Measurements from ENCODE around the gene PKDREJ. TPM values are rescaled to one million over a fixed set of nuclear protein-coding genes. Genes with fewer than 3 reads are reported as not detected.
"Not testable (repeated sequence)": the region's sequence is repeated elsewhere in the genome, so short reads cannot be mapped to it uniquely, and the experiment has no call there.

Gene PKDREJ
- total RNA-seq, 1 experiment from 2014 or later = not detected

DNA sequence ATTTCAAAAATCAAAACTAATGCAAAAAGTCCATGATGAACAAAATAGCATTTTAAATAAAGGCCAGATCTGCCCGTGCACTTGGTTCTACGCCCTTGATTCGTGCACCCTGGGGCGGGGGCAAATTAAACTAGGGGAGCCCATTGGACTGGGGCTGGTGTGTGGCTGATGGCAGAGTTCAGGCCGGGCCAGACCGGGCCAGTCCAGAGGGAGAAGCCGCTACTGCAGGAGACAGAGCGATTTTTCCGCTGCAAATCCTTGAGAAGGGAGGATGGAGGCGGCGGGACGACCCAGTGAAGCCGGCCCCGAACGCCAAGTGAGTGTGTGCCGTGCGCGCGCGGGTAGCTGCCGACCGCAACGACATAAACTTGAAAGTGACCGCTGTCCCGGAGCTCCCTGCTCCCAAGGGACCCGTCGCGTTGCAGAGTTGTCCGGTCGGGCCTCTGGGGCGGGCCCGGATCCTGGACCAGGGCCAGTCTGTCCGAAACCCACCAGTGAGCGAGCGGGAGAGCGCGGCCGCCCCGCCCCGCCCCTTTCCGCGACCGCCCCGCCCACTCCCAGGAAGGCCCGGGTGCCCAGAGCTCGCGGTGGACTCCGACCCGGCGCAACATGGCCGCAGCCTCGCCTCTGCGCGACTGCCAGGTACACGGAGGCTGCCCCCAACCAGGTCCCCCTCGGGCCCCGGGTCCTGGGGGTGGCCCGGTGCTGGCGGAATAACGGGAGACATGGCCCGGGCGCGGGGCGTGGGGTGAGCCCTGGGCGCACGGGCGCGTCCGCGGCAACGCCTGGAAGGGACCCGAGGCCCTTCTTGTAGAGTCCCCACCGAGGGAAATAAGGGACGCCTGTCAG, 4.5 kb upstream of the PKDREJ start, which contains the start of gene TTC38:
TTC38 (plus strand) TSS at position 578 of the 849 bp plus-strand sequence; CDS start at position 610, 32 bp downstream.
- Mint-ChIP-seq H3K27ac (ENCODE audit: low read depth, unreplicated experiment) (peak within 1 kb of the TSS; percentile 82), H3K27me3 (ENCODE audit: insufficient read depth, unreplicated experiment) (no peaks in the 10 kb centered on the region), H3K36me3 (ENCODE audit: insufficient read depth, unreplicated experiment) (no peaks in the 10 kb centered on the region), H3K9me3 (ENCODE audit: unreplicated experiment) (no peaks in the 10 kb centered on the region), H3K4me1 (ENCODE audit: insufficient read depth, unreplicated experiment) (peaks cover 14% of the 10 kb centered on the region), H3K4me3 (ENCODE audit: unreplicated experiment) (peak within 1 kb of the TSS; percentile 84)
- CTCF ChIA-PET = interaction anchor here (1.0 to 2.0 kb wide), 3 partner anchors 9 to 146 kb away, joined by 3 to 6 read pairs (median 4); no protein-coding TSS in a partner anchor
- TF ChIP-seq, protein P1, sequence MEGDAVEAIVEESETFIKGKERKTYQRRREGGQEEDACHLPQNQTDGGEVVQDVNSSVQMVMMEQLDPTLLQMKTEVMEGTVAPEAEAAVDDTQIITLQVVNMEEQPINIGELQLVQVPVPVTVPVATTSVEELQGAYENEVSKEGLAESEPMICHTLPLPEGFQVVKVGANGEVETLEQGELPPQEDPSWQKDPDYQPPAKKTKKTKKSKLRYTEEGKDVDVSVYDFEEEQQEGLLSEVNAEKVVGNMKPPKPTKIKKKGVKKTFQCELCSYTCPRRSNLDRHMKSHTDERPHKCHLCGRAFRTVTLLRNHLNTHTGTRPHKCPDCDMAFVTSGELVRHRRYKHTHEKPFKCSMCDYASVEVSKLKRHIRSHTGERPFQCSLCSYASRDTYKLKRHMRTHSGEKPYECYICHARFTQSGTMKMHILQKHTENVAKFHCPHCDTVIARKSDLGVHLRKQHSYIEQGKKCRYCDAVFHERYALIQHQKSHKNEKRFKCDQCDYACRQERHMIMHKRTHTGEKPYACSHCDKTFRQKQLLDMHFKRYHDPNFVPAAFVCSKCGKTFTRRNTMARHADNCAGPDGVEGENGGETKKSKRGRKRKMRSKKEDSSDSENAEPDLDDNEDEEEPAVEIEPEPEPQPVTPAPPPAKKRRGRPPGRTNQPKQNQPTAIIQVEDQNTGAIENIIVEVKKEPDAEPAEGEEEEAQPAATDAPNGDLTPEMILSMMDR (IDR thresholded peaks at IDR 0.05; ENCODE audit: unreplicated experiment) = no peak
- no TSS peak for BruUV-seq (replicated peaks)
- intact Hi-C loops (cut with micrococcal nuclease) = loop anchor here (1.0 kb wide), 1 partner anchor 29 kb away; the partner anchor contains the start of gene GTSE1
- DNase-seq (ENCODE audit: unreplicated experiment) = peak; percentile 83
- POLR2A ChIA-PET = interaction anchor here (0.6 to 3.2 kb wide), 20 partner anchors 9 to 1723 kb away, joined by 3 to 29 read pairs (median 3); partner anchors contain the start of genes CDPF1, GTSE1, PPARA and TRMU

DNA sequence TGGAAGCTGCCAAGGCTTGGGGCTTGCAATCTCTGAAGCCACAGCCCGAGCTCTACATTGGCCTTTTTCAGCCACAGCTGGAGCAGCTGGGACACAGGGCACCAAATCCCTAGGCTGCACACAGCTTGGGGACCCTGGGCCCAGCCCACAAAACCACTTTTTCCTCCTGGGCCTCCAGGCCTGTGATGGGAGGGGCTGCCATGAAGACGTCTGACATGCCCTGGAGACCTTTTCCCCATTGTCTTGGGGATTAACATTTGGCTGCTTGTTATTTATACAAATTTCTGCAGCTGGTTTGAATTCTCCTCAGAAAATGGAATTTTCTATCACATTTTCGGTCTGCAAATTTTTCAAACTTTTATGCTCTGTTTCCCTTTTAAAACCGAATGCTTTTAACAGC, 2.5 kb upstream of the PKDREJ start:
- H3K9me3 Mint-ChIP-seq (ENCODE audit: unreplicated experiment) = not testable (repeated sequence)
- CTCF ChIA-PET = interaction anchor here (0.9 kb wide), 1 partner anchor 13 kb away, joined by 3 read pairs; no protein-coding TSS in a partner anchor

DNA sequence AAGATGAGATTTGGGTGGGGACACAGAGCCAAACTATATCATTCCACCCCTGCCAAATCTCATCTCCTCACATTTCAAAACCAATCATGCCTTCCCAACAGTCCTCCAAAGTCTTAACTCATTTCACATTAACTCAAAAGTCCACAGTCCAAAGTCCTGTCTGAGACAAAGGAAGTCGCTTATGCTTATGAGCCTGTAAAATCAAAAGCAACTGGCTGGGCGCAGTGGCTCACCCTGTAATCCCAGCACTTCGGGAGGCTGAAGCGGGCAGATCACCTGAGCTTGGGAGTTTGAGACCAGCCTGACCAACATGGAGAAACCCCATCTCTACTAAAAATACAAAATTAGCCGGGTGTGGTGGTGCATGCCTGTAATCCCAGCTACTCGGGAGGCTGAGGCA, 1.4 kb upstream of the PKDREJ start:
- H3K4me3 Mint-ChIP-seq (ENCODE audit: unreplicated experiment); intact Hi-C loops (cut with micrococcal nuclease); H3K36me3 Mint-ChIP-seq (ENCODE audit: insufficient read depth, unreplicated experiment); DNase-seq (ENCODE audit: unreplicated experiment); BruUV-seq (replicated peaks); H3K27ac Mint-ChIP-seq (ENCODE audit: low read depth, unreplicated experiment); H3K9me3 Mint-ChIP-seq (ENCODE audit: unreplicated experiment); H3K4me1 Mint-ChIP-seq (ENCODE audit: insufficient read depth, unreplicated experiment): not testable (repeated sequence)
- CTCF ChIA-PET = interaction anchor here (0.9 kb wide), 1 partner anchor 14 kb away, joined by 3 read pairs; no protein-coding TSS in a partner anchor
- POLR2A ChIA-PET = interaction anchor here (0.9 kb wide), 1 partner anchor 14 kb away, joined by 3 read pairs; the partner anchor contains the start of gene CDPF1
- H3K27me3 Mint-ChIP-seq (ENCODE audit: insufficient read depth, unreplicated experiment) = peaks cover 25% of the 10 kb centered on the region

More for the DNA sequence above, 2.5 kb upstream of the PKDREJ start:
- H3K36me3 Mint-ChIP-seq (ENCODE audit: insufficient read depth, unreplicated experiment); DNase-seq (ENCODE audit: unreplicated experiment); BruUV-seq (replicated peaks); intact Hi-C loops (cut with micrococcal nuclease); H3K4me3 Mint-ChIP-seq (ENCODE audit: unreplicated experiment); POLR2A ChIA-PET; H3K27ac Mint-ChIP-seq (ENCODE audit: low read depth, unreplicated experiment): not testable (repeated sequence)
- peaks cover 14% of the 10 kb centered on the region for H3K27me3 Mint-ChIP-seq (ENCODE audit: insufficient read depth, unreplicated experiment)
- peaks cover 14% of the 10 kb centered on the region for H3K4me1 Mint-ChIP-seq (ENCODE audit: insufficient read depth, unreplicated experiment)

DNA sequence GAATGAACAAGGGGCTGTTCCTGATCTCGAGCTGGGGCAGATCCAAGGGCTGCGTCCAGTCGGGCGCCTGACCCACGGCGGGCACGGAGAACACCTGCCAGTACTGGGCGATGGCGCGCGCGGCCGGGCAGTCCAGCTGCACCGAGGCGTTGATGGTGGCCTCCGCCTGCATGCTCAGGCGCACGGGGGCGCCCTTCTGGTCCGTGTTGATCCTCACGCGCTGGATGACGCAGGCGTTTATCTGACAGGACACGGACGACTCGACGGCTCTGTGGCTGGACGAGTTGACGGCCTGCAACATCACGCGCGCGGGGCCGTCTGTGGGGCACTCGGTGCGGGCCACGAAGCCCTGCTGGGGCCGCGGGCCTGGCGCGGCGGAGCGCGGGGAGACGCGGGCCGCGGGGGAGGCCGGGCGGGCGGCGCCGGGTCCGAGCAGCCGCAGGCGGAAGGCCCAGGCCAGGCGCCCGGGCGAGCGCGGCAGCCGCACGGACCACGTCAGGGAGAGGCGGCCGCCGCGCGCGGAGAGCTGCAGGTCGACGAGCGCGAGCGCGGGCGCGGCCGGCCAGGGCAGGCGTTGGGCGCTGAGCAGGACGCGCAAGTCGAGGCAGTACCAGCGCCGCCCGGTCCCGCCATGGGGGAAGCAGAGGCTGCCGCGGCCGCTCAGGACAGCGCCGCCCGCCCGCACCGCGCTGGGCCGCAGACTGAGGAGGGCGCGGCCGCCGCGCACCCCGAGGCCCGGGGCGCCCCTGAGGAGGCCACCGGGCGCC, 511 bp downstream of the PKDREJ start:
- H3K36me3 Mint-ChIP-seq (ENCODE audit: insufficient read depth, unreplicated experiment) = no peaks in the 10 kb centered on the region
- H3K27me3 Mint-ChIP-seq (ENCODE audit: insufficient read depth, unreplicated experiment) = peaks cover 35% of the 10 kb centered on the region
- ChIA-PET CTCF (interaction anchor here (1.4 kb wide), 1 partner anchor 11 kb away, joined by 4 read pairs; no protein-coding TSS in a partner anchor), POLR2A (no interaction called here)
- intact Hi-C loops (cut with micrococcal nuclease) = no loop called here
- H3K27ac Mint-ChIP-seq (ENCODE audit: low read depth, unreplicated experiment) = no peak overlapping the region
- peaks cover 5% of the 10 kb centered on the region for H3K4me1 Mint-ChIP-seq (ENCODE audit: insufficient read depth, unreplicated experiment)
- DNase-seq (ENCODE audit: unreplicated experiment) = no peak
- no peak overlapping the region for H3K4me3 Mint-ChIP-seq (ENCODE audit: unreplicated experiment)
- H3K9me3 Mint-ChIP-seq (ENCODE audit: unreplicated experiment) = no peaks in the 10 kb centered on the region
- TF ChIP-seq, protein P1 (IDR thresholded peaks at IDR 0.05; ENCODE audit: unreplicated experiment) = no peak
- no TSS peak for BruUV-seq (replicated peaks)
